ENCODE results near the gene GJD3.

DNA sequence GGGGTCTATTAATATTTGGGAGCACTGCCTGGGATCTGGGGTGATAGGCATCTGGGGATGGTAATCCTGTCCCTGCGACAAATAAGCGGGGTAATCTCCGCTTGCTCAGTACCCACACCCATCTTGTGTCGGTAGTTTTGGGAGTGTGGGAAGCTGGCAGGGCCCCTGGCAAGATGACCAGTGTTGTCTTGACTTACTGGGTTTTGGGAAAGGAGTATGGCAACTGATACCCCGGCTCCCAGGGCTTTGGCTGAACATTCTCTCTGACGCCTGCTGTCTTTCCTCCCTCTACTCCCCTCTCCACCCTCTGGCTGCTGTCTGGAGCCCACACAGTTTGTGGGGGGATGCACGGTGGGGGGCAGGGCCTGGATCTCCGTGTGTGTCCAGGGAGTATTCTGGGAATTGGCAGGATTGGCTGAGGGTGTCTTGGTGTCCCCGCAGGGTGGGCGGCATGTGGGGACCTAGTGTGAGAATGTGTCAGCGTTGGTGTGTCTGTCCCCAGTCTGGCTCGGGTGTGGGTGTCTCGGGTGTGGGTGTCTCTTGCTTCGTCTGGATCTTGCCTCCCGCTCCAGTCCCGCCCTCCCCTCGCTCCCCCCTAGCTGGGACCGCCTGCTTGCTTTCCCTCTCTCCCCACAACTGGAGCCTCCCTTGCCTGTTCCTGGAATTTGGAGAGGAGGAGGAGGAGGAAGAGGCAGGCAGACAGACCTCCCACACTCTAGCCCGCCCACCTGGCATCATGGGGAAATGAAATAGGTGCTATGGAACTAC is 43.6 kb downstream of the GJD3 start:
- TF ChIP-seq, protein P1, sequence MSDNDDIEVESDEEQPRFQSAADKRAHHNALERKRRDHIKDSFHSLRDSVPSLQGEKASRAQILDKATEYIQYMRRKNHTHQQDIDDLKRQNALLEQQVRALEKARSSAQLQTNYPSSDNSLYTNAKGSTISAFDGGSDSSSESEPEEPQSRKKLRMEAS (IDR thresholded peaks at IDR 0.05; ENCODE audit: insufficient read depth, insufficient read length), result no peak
- TF ChIP-seq, protein P2, sequence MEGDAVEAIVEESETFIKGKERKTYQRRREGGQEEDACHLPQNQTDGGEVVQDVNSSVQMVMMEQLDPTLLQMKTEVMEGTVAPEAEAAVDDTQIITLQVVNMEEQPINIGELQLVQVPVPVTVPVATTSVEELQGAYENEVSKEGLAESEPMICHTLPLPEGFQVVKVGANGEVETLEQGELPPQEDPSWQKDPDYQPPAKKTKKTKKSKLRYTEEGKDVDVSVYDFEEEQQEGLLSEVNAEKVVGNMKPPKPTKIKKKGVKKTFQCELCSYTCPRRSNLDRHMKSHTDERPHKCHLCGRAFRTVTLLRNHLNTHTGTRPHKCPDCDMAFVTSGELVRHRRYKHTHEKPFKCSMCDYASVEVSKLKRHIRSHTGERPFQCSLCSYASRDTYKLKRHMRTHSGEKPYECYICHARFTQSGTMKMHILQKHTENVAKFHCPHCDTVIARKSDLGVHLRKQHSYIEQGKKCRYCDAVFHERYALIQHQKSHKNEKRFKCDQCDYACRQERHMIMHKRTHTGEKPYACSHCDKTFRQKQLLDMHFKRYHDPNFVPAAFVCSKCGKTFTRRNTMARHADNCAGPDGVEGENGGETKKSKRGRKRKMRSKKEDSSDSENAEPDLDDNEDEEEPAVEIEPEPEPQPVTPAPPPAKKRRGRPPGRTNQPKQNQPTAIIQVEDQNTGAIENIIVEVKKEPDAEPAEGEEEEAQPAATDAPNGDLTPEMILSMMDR (IDR thresholded peaks at IDR 0.05; ENCODE audit: extremely low read depth in 1 of 2, insufficient read depth in 1 of 2, low read depth in 1 of 2, low read length in 2 of 2), result no peak
- no peak for TF ChIP-seq POLR2A (IDR thresholded peaks at IDR 0.05; ENCODE audit: low read depth, low read length)
- TF ChIP-seq FOS (IDR thresholded peaks at IDR 0.05; ENCODE audit: borderline replicate concordance, insufficient read depth, low read length), result no peak
- no peak for TF ChIP-seq EZH2 (IDR thresholded peaks at IDR 0.05; ENCODE audit: borderline replicate concordance, low read depth, low read length, severe bottlenecking)
- TF ChIP-seq JUN (IDR thresholded peaks at IDR 0.05; ENCODE audit: borderline replicate concordance, insufficient read depth, insufficient read length, low read depth), result no peak

Data from endothelial cell of umbilical vein (primary cell).